ENCODE results near the gene QRSL1.
"Not testable (repeated sequence)": the region's sequence is repeated elsewhere in the genome, so short reads cannot be mapped to it uniquely, and the experiment has no call there.

QRSL1 gene

GRCh38 chr6:106617302-106617701, 12.1 kb upstream of the QRSL1 start:
- Mint-ChIP-seq H3K9me3 (no peaks in the 10 kb centered on the region), H3K36me3 (peaks cover 6% of the 10 kb centered on the region), H3K27ac (no peak overlapping the region), H3K4me1 (peaks cover 13% of the 10 kb centered on the region), H3K4me3 (no peak overlapping the region)
- ATAC-seq (no peak), DNase-seq (ENCODE audit: low spot score in 2 of 2) (no peak)

- DNase-seq (ENCODE audit: low spot score in 2 of 2) (no peak), ATAC-seq (no peak)
- Mint-ChIP-seq H3K4me3 (no peak overlapping the region), H3K36me3 (peaks cover under 1% of the 10 kb centered on the region), H3K9me3 (no peaks in the 10 kb centered on the region), H3K4me1 (peaks cover 7% of the 10 kb centered on the region), H3K27ac (no peak overlapping the region)
Observed at GRCh38 chr6:106617857-106618256, 11.5 kb upstream of the QRSL1 start.

DNA sequence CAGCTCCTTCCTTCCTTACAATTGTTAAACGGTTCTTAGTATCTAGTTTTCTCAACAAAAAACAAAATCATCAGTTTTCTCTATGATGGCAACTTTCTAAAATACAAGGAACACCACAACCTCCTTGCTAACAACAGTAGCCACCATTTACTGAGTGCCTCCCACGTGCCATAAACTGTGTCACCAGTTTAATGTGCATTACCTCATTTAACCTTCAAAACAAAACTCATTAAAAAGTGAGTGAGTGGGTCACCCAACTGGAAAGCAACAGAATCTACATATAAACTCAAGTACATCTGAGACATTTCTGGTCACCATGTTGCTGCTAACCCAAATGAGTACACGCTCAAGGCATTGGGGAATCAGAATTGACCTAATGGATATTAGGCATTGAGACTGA, 11.1 kb upstream of the QRSL1 start:
- Mint-ChIP-seq H3K27ac (no peak overlapping the region), H3K36me3 (no peaks in the 10 kb centered on the region), H3K4me3 (no peak overlapping the region), H3K9me3 (no peaks in the 10 kb centered on the region), H3K4me1 (peaks cover 7% of the 10 kb centered on the region)
- DNase-seq (ENCODE audit: low spot score in 2 of 2) (no peak), ATAC-seq (no peak)

DNA sequence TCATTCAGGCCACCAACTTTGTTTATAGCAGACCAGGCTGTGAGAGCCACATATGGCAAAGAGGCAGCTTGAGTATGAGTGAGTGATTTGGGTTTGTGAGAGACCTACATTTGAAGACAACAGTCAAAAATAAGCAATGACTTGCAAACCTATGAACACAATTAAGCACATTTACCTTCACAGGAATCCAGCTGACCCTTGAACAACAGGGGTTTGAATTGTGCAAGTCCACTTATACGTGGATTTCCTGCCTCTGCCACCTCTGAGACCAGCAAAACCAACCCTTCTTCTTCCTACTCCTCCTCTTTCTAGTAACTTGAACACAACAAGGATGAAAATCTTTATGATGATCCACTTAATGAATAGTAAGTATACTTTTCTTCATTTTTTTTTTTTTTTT, 10.2 kb upstream of the QRSL1 start:
- no peaks in the 10 kb centered on the region for H3K36me3 Mint-ChIP-seq
- ATAC-seq, result no peak
- H3K9me3 Mint-ChIP-seq, result no peaks in the 10 kb centered on the region
- no peak for DNase-seq (ENCODE audit: low spot score in 2 of 2)
- H3K27ac Mint-ChIP-seq, result no peak overlapping the region
- H3K4me3 Mint-ChIP-seq, result no peak overlapping the region
- H3K4me1 Mint-ChIP-seq, result peaks cover 3% of the 10 kb centered on the region

- no peak overlapping the region for H3K4me3 Mint-ChIP-seq
- no peak for ATAC-seq
- no peaks in the 10 kb centered on the region for H3K36me3 Mint-ChIP-seq
- no peak overlapping the region for H3K27ac Mint-ChIP-seq
- no peaks in the 10 kb centered on the region for H3K4me1 Mint-ChIP-seq
- H3K9me3 Mint-ChIP-seq, result no peaks in the 10 kb centered on the region
- DNase-seq (ENCODE audit: low spot score in 2 of 2), result no peak
Observed at GRCh38 chr6:106620931-106621672, 8.3 kb upstream of the QRSL1 start.

DNA sequence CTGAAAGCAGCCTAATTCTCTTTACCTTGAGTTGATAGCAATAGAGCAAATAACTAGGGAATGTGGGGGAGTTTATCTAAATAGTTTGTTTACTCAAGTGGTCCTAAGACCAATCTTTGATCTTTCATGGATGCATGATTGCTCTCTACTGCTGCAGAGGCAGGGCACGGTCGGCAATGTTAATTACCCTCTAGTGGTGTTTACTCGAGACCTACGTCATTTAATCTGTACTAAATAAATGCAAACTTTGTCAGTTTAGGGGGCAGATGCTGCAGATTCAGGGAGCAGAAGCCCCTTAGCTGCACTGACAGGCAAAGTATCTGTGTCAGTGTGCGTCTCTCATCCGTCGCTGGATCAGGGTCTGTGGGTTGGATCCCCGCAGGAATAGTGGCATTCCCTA, 7.0 kb upstream of the QRSL1 start:
- H3K9me3 Mint-ChIP-seq, result no peaks in the 10 kb centered on the region
- ATAC-seq, result no peak
- H3K36me3 Mint-ChIP-seq, result no peaks in the 10 kb centered on the region
- no peak overlapping the region for H3K27ac Mint-ChIP-seq
- DNase-seq (ENCODE audit: low spot score in 2 of 2), result no peak
- no peak overlapping the region for H3K4me3 Mint-ChIP-seq
- no peaks in the 10 kb centered on the region for H3K4me1 Mint-ChIP-seq

DNA sequence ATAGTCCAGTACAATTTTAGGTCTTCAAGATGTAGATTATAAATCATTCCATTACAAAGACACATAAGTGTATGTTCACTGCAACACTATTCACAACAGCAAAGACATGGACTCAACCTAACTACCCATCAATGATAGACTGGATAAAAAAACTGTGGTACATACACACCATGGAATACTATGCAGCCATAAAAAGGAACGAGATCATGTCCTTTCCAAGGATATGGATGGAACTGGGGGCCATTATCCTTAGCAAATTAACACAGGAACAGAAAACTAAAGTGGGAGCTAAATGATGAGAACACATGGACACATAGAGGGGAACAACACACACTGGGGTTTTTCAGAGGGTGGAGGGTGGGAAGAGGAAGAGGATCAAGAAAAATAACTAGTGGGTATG, 6.3 kb upstream of the QRSL1 start:
- Mint-ChIP-seq H3K4me1 (no peaks in the 10 kb centered on the region), H3K27ac (no peak overlapping the region), H3K36me3 (no peaks in the 10 kb centered on the region), H3K4me3 (no peak overlapping the region), H3K9me3 (no peaks in the 10 kb centered on the region)
- ATAC-seq, result no peak
- DNase-seq (ENCODE audit: low spot score in 2 of 2), result no peak

DNA sequence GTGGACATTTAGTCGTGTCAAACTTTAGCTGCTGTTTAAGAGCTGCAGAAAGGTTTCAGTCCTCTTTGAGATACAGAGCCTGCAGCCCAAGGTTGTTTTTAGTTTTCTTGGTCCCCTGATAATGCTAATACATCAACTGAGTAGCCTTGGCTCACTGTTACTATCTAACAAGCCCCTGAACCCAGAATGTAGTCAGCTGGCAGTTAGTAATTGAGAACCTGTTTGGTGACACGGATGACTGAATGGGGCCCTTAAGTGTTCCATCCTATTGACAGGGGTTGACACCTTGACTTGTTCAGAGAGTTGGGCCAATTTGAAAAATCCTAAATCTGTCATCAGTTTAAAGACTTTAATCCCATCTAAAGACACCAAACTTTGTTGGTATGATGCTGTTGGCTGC, 2.9 kb upstream of the QRSL1 start:
- no peak overlapping the region for H3K4me3 Mint-ChIP-seq
- no peak overlapping the region for H3K27ac Mint-ChIP-seq

GRCh38 chr6:106627760-106628159, 1.6 kb upstream of the QRSL1 start:
- Mint-ChIP-seq H3K4me1 (peaks cover 12% of the 10 kb centered on the region), H3K4me3 (peak overlapping the region; percentile 95)
- H3K9me3 Mint-ChIP-seq; ATAC-seq; DNase-seq (ENCODE audit: low spot score in 2 of 2); H3K36me3 Mint-ChIP-seq; H3K27ac Mint-ChIP-seq: not testable (repeated sequence)

More for the DNA sequence above, 2.9 kb upstream of the QRSL1 start:
- no peaks in the 10 kb centered on the region for H3K9me3 Mint-ChIP-seq
- peaks cover 9% of the 10 kb centered on the region for H3K36me3 Mint-ChIP-seq
- ATAC-seq (no peak), DNase-seq (ENCODE audit: low spot score in 2 of 2) (no peak)
- peaks cover 12% of the 10 kb centered on the region for H3K4me1 Mint-ChIP-seq

DNA sequence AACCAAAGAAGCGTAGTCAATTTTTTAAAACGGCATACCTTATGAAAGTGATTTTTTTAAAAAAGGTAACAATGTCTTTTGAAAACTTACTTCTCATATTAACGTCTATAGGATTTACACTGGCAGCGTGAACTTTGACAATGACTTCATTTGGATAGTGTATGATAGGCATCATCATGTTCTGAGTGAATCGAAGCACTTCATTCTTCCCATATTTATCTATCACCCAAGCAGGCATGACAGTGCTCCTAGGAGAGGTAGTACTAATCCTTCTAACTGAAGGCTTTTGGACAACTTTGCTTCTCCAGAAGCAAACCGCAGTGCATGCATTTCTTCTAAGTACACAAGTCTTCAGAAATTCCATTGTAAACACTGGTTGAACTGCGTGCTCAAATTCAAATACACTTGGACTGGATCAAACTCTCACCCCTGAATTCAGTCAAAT, 698 bp upstream of the QRSL1 start:
- Mint-ChIP-seq H3K36me3 (peaks cover 9% of the 10 kb centered on the region), H3K4me1 (peaks cover 12% of the 10 kb centered on the region), H3K9me3 (no peaks in the 10 kb centered on the region), H3K4me3 (peak overlapping the region; percentile 95), H3K27ac (peak overlapping the region; percentile 98)
- ATAC-seq, result peak; percentile 27
- DNase-seq (ENCODE audit: low spot score in 2 of 2), result no peak

DNA sequence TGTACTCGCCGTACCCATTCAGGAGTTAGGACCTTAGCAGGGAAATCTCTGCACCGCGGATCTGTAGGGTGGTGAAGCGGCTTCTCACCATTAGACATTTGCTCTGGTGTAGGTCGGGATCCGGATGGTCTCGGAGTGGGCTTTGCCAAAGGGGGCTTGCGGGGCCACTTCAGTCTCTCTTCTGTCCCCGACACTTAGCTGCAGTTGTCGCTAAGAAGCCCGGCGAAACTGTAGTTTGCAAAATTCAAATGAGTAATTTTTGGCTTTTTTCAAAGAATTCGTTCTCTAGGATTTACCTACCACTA, 433 bp downstream of the QRSL1 start:
- H3K36me3 Mint-ChIP-seq, result peaks cover 9% of the 10 kb centered on the region
- peak overlapping the region; percentile 98 for H3K27ac Mint-ChIP-seq
- H3K4me1 Mint-ChIP-seq, result peaks cover 20% of the 10 kb centered on the region
- no peaks in the 10 kb centered on the region for H3K9me3 Mint-ChIP-seq
- H3K4me3 Mint-ChIP-seq, result peak overlapping the region; percentile 95
- DNase-seq (ENCODE audit: low spot score in 2 of 2) (no peak), ATAC-seq (no peak)

DNA sequence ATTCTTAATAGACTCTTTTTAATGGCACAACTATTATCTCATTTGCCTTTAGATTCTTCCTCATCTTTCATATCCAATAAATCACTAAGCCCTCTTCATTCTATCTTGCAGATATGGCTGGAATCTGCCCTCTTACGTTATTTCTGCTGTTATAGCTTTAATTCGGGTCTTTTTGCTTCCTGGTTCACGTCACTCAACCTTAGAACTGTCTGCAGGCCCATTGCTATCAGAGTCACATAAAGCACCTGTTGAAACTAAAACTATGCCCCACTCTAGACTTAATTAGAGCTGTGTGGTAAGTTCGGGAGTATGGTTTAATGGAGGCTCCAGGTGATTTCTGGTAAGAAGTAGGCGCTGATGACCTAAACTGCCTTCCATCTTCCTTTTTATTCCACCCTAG, 988 bp downstream of the QRSL1 start:
- H3K4me1 Mint-ChIP-seq, result peaks cover 25% of the 10 kb centered on the region
- peaks cover 9% of the 10 kb centered on the region for H3K36me3 Mint-ChIP-seq
- H3K9me3 Mint-ChIP-seq, result no peaks in the 10 kb centered on the region
- H3K27ac Mint-ChIP-seq, result peak overlapping the region; percentile 98
- DNase-seq (ENCODE audit: low spot score in 2 of 2) (no peak), ATAC-seq (no peak)
- peak overlapping the region; percentile 95 for H3K4me3 Mint-ChIP-seq

GRCh38 chr6:106631346-106631745, 2.0 kb downstream of the QRSL1 start:
- H3K9me3 Mint-ChIP-seq, result no peaks in the 10 kb centered on the region
- H3K36me3 Mint-ChIP-seq, result peaks cover 9% of the 10 kb centered on the region
- H3K4me3 Mint-ChIP-seq, result no peak overlapping the region
- H3K27ac Mint-ChIP-seq, result no peak overlapping the region
- H3K4me1 Mint-ChIP-seq, result peaks cover 25% of the 10 kb centered on the region
- ATAC-seq (no peak), DNase-seq (ENCODE audit: low spot score in 2 of 2) (no peak)

- no peak for DNase-seq (ENCODE audit: low spot score in 2 of 2)
- no peaks in the 10 kb centered on the region for H3K9me3 Mint-ChIP-seq
- no peak for ATAC-seq
- no peak overlapping the region for H3K27ac Mint-ChIP-seq
- no peak overlapping the region for H3K4me3 Mint-ChIP-seq
- H3K4me1 Mint-ChIP-seq, result peaks cover 30% of the 10 kb centered on the region
- peaks cover 4% of the 10 kb centered on the region for H3K36me3 Mint-ChIP-seq
Observed at GRCh38 chr6:106634565-106634964, 5.2 kb downstream of the QRSL1 start.

DNA sequence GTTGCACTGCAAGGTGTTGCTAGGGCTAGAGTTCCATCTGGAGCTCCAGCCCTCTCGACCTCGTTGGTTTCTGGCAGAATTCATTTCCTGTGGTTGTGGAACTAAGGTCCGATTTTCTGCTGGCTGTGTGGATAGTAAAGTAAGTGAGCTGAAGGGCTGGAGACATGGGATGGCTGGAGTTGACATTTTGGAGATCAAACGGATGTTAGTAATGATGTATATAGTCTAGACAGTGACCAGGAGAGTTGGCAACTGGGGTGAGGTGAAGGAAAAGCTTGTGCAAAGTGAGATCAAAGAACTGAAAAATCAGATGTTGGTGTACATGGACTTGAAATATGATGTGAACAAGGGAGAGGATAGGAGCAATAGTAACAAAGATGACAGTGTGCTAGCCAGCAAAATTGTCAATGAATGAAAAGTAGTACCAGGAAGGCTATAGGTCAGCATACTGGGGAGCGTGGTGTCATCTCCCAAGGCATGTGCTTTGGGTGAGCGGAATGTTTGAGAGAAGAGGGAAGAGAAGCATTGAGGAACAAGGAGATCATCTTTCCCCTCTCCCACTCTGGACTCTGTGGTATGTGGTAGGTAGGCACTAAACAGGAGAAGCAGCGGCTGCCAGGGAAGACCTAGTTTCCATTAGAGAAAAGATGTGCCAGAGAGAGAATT, 7.8 kb downstream of the QRSL1 start:
- no peak for DNase-seq (ENCODE audit: low spot score in 2 of 2)
- Mint-ChIP-seq H3K27ac (peak overlapping the region; percentile 2), H3K4me3 (no peak overlapping the region), H3K4me1 (peaks cover 28% of the 10 kb centered on the region), H3K9me3 (no peaks in the 10 kb centered on the region), H3K36me3 (peaks cover 21% of the 10 kb centered on the region)
- no peak for ATAC-seq

DNA sequence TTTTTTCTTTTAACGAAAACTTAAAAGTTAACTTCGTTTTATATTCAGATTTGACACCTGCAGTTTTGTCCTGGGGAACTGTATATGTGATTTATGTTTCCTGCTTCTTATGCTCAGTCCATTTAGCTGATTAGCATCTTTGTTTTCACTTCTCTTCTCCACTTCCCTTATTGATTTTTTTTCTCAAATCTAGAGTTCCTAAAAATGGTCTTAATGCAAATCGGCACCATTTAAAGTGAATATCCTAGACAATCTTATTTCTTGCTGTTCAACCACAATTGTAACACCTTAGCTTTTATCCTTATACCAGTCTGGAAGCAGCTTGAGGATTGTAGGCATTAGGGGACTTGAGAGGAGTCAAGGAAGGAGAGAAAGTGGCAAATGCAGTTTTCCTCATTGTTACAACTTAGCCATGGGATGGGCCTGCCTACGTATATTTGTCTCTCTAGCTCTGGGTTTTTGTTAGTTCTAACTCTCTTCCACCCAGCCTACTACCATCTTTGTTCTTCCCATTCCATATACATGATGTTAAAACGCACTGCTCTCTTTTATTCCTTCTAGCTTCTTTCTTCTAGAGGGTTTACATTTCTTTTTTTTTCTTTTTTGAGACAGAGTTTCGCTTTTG, 8.5 kb downstream of the QRSL1 start:
- ATAC-seq, result no peak
- peaks cover 28% of the 10 kb centered on the region for H3K36me3 Mint-ChIP-seq
- DNase-seq (ENCODE audit: low spot score in 2 of 2), result no peak

More for the DNA sequence above, 8.5 kb downstream of the QRSL1 start:
- H3K4me1 Mint-ChIP-seq, result peaks cover 28% of the 10 kb centered on the region
- peak overlapping the region; percentile 2 for H3K27ac Mint-ChIP-seq
- no peak overlapping the region for H3K4me3 Mint-ChIP-seq
- H3K9me3 Mint-ChIP-seq, result no peaks in the 10 kb centered on the region

Data from stimulated activated effector memory CD8-positive, alpha-beta T cell treated with anti-CD3 and anti-CD28 coated beads, Interleukin-12 subunit alpha, Interleukin-12 subunit beta, amount 100 ng/mL, for 72 hours (primary cell).